ENCODE data around the gene B4GAT1. TPM values are rescaled to one million over a fixed set of nuclear protein-coding genes. Genes with fewer than 3 reads are reported as not detected.

The B4GAT1 gene
- total RNA-seq, 3 donors from 2014 or later: 13.4 to 34.6 (median 13.4) TPM

- intact Hi-C loops (cut with DNase I, micrococcal nuclease): no loop called here
- ATAC-seq (no peak), DNase-seq (no peak)
- H3K4me3 ChIP-seq: no peak overlapping the region
- no peaks in the 10 kb centered on the region for H3K9me3 ChIP-seq
- H3K4me1 ChIP-seq (ENCODE audit: low read depth): peaks cover 44% of the 10 kb centered on the region
- H3K36me3 ChIP-seq (ENCODE audit: low read depth): no peaks in the 10 kb centered on the region
- TF ChIP-seq CTCF (IDR thresholded peaks at IDR 0.05): no peak
Observed at GRCh38 chr11:66349084-66349386, 1.6 kb upstream of the B4GAT1 start.

- no peaks in the 10 kb centered on the region for H3K9me3 ChIP-seq
- H3K4me1 ChIP-seq (ENCODE audit: low read depth): peaks cover 47% of the 10 kb centered on the region
- DNase-seq: peak in 2 of 3 donors; percentile 67 to 68
- H3K4me3 ChIP-seq: peak overlapping the region; percentile 62
- ATAC-seq: peak; percentile 6
- no peaks in the 10 kb centered on the region for H3K36me3 ChIP-seq (ENCODE audit: low read depth)
- no peak for TF ChIP-seq CTCF (IDR thresholded peaks at IDR 0.05)
- intact Hi-C loops (cut with DNase I, micrococcal nuclease): no loop called here
Observed at GRCh38 chr11:66346476-66347424, 679 bp downstream of the B4GAT1 start.

GRCh38 chr11:66345316-66345649 is 2.1 kb downstream of the B4GAT1 start:
- TF ChIP-seq CTCF (IDR thresholded peaks at IDR 0.05): no peak
- DNase-seq (no peak), ATAC-seq (no peak)
- intact Hi-C loops (cut with DNase I, micrococcal nuclease): no loop called here
- peak overlapping the region; percentile 85 for H3K4me3 ChIP-seq
- H3K4me1 ChIP-seq (ENCODE audit: low read depth): peaks cover 45% of the 10 kb centered on the region
- H3K36me3 ChIP-seq (ENCODE audit: low read depth): peaks cover under 1% of the 10 kb centered on the region
- no peaks in the 10 kb centered on the region for H3K9me3 ChIP-seq

GRCh38 chr11:66344550-66345315 is 2.7 kb downstream of the B4GAT1 start, which contains the start of gene BRMS1:
Gene BRMS1 (minus strand): TSS chr11:66345104. CDS start chr11:66342234, 2,870 bp downstream.
- intact Hi-C loops (cut with DNase I, micrococcal nuclease): no loop called here
- DNase-seq: peak; percentile 97 to 100 (median 99)
- Histone ChIP-seq H3K4me1 (ENCODE audit: low read depth) (peaks cover 44% of the 10 kb centered on the region), H3K9me3 (no peaks in the 10 kb centered on the region), H3K36me3 (ENCODE audit: low read depth) (peaks cover 5% of the 10 kb centered on the region), H3K4me3 (peak within 1 kb of the TSS; percentile 85)
- TF ChIP-seq CTCF (IDR thresholded peaks at IDR 0.05): peak; percentile 9
- peak; percentile 90 for ATAC-seq

GRCh38 chr11:66343176-66343575 is 4.3 kb downstream of the B4GAT1 start:
- H3K36me3 ChIP-seq (ENCODE audit: low read depth): peaks cover 5% of the 10 kb centered on the region
- TF ChIP-seq CTCF (IDR thresholded peaks at IDR 0.05): no peak
- no peaks in the 10 kb centered on the region for H3K9me3 ChIP-seq
- ATAC-seq (no peak), DNase-seq (peak in 1 of 3 donors; percentile 4)
- no peak overlapping the region for H3K4me3 ChIP-seq
- intact Hi-C loops (cut with DNase I, micrococcal nuclease): no loop called here
- peaks cover 30% of the 10 kb centered on the region for H3K4me1 ChIP-seq (ENCODE audit: low read depth)

Measured in mucosa of descending colon (tissue), 3 donors.